HG03064 (cell line): ENCODE data around the gene TBC1D14.
"Not testable (repeated sequence)": the region's sequence is repeated elsewhere in the genome, so short reads cannot be mapped to it uniquely, and the experiment has no call there.

Experiments
- ATAC-seq: cut with Tn5 transposase; IDR thresholded peaks from one replicate; pipeline ENCODE4 v1.9.1; 2021; ENCODE audit warnings: low read depth; ENCODE audit not compliant: unreplicated experiment

The TBC1D14 gene

GRCh38 chr4:7073526-7074390 is 164.1 kb downstream of the TBC1D14 start:
- no peak for ATAC-seq

DNA sequence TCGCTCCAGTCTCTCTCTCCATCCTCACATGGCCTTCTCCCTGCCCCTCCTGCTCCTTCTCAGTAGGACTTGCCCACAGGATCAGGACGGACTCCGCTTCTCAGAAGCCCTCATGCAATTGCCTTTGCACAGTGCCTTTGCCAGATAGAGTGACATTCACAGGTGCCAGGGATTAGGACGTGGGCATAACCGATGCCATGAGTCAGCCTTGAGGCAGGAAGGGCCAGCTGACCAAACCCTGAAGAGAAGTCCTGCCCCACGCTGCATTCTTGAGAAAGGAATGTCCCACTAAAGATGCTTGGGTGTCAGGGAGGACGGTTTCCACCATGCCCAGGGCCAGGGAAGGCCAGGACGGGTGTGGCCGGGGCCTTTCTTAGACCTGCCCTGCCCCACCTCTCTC is 164.8 kb downstream of the TBC1D14 start:
- no peak for ATAC-seq

DNA sequence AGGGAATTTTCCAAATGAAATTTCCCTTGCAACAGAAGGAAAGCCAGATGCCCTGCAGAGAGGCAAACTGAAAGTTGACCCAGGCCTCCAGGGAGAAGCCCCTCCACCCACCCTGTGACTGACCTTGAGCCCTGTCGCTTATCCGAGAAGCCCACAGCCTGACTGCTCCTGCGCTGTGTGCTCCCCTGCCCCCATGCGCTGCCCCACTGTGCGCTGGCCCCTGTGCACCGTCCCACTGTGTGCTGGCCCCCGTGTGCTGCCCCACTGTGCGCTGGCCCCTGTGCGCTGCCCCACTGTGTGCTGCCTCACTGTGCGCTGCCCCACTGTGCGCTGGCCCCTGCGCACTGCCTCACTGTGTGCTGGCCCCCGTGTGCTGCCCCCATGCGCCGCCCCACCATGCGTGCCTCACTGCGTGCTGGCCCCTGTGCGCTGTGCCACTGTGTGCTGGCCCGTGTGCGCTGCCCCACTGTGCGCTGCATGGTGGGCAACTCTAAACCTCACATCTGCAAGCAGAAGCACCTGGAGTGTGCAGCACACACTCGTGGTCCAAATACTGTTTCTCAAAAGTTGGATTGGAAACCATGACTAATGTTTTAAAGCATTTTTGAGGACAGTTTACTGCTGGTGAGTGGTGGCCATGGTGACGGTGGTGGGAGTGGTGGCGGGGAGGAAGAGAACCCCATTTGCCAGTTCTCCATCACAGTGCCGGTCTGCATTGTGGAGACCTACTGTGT is 166.5 kb downstream of the TBC1D14 start:
- no peak for ATAC-seq

DNA sequence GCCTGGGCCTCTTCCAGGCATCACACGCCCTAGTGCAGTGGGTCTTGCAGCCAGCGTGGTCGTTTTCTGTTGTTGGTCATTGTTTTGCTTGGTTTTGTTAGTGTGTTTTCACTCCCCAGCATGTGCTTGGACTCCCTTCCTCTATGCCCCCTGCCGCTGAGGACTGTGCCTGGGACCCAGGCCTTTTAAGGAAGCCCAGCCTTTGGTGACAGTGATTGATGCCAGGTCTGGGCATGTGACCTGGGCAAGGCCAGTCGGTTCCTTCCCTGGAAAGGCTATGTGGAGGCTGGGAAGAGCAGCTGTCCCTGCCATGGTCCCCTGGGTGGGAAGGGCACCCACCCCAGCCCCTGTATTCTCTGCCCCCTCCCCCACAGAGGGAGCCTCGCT is 167.1 kb downstream of the TBC1D14 start:
- ATAC-seq: no peak

- no peak for ATAC-seq
Observed at GRCh38 chr4:7077371-7077770, 167.7 kb downstream of the TBC1D14 start.

DNA sequence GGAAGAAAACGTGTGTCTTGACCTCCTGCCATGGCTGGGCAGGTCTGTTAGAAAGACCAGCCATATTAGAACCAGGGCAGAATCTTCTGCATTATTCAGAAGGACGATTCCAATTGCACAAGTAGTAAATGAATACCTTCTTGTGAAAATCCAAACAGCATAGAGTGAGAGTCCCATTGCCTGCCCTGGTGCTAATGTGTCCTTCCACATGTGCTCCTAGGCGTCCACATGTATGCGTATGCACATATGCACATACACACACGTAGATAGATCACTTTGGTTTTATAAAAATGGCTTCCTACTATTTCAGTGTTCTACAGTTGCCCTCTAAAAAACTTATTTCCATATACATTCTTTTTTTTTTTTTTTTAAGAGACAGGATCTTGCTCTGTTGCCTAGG is 168.4 kb downstream of the TBC1D14 start:
- no peak for ATAC-seq

DNA sequence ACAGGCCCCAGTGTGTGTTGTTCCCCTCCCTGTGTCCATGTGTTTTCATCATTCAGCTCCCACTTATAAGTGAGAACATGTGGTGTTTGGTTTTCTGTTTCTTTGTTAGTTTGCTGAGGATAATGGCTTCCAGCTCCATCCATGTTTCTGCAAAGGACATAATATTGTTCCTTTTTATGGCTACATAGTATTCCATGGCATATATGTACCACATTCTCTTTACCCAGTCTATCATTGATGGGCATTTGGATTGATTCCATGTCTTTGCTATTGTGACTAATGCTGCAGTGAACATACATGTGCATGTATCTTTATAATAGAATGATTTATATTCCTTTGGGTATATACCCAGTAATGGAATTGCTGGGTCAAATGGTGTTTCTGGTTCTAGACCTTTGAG is 169.9 kb downstream of the TBC1D14 start:
- not testable (repeated sequence) for ATAC-seq

GRCh38 chr4:7079909-7080308 is 170.3 kb downstream of the TBC1D14 start:
- not testable (repeated sequence) for ATAC-seq
